Neuron (in vitro differentiated cells): ENCODE measurements around the gene PLEKHM3.

Source experiments
- H2AFZ ChIP-seq: one replicate; pipeline ENCODE4 v1.6.1; 2013; ENCODE audit warnings: low read depth, mild to moderate bottlenecking, inconsistent platforms, low read length, moderate library complexity
- H3K27me3 ChIP-seq: one replicate; pipeline ENCODE4 v1.6.1; 2013; ENCODE audit warnings: low read length; ENCODE audit not compliant: insufficient read depth
- H3K36me3 ChIP-seq: one replicate; pipeline ENCODE4 v1.6.1; 2013; ENCODE audit warnings: low read length; ENCODE audit not compliant: insufficient read depth
- H3K4me1 ChIP-seq: one replicate; pipeline ENCODE4 v1.6.1; 2013; ENCODE audit warnings: low read length; ENCODE audit not compliant: insufficient read depth
- H3K4me3 ChIP-seq: 2 replicates; pipeline ENCODE4 v1.5.1; 2013; ENCODE audit warnings: mild to moderate bottlenecking, low read length, moderate library complexity
- H3K9me3 ChIP-seq: one replicate; pipeline ENCODE4 v1.6.1; 2013; ENCODE audit warnings: low read length

Gene PLEKHM3

GRCh38 chr2:207771421-207771820, 253.9 kb downstream of the PLEKHM3 start:
- Histone ChIP-seq H3K9me3 (peaks cover 8% of the 10 kb centered on the region), H3K27me3 (no peaks in the 10 kb centered on the region), H3K4me1 (peaks cover 53% of the 10 kb centered on the region), H3K4me3 (no peak overlapping the region), H2AFZ (no peak overlapping the region), H3K36me3 (peaks cover 19% of the 10 kb centered on the region)
